Right lobe of liver (tissue), 4 donors: ENCODE results near the gene CAMK4.

Experiments
- CTCF ChIP-seq, 4 donors: fragments of 200-600 bp in 3 of 4; fragments of 450-650 bp in 1 of 4; IDR thresholded peaks; one replicate each; pipeline versions ENCODE4 v1.5.1 to v1.8.0; 2016 to 2022; ENCODE audit warnings: antibody characterized with exemption in 4 of 4, mild to moderate bottlenecking in 2 of 4
- POLR2A ChIP-seq: fragments of 450-650 bp; IDR thresholded peaks from one replicate; pipeline ENCODE4 v1.6.1; 2017; ENCODE audit warnings: antibody characterized with exemption, mild to moderate bottlenecking
- donor health status: DM: no; HTN: no; CAD: no.
- donor health status: DM: no; HTN: no; CAD: no.
- donor health status: DM: no; HTN: yes; CAD: no.

DNA sequence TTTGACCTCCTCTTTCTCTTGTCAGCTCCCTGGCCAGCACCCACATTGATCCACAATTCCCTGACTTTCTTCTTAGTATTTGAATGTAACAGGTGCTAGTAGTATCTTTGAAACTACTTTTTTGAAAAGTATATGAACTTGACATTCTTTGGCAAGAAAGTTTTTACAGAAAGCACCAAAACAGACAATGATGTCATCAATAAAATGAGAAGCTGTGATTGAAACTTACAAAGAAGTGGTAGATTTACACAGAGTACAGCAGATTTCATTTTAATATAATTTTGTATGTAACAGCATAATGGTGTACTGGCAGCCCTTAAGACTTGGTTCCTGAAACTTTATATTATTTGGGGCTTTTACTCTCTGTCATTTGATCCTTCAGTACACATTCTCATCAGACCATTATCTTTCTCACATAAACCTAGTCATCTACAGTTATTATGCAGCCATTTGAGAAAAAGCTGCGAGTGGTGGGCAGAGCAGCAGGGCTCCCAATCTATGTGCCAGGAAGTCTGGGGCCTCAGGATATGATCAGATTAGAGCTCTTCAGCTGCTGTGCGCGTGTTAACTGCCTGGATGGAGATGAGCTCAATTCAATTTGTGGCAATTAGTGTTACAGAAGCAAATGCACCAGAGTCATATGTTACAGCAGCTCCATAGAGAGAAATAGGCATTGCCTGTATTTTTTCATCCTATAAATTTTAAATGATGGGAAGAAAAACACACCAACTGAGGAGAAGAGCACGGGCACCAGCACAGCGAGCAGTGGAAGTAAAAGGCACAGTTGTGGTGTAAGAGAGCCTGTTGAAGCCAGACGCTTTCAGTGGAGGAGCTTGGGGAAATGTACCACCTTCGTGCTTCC lies 162.0 kb downstream of the CAMK4 start:
- TF ChIP-seq CTCF (IDR thresholded peaks at IDR 0.05) (no peak), POLR2A (no peak)
